OCI-LY7 (cell line): ENCODE measurements around the gene RPL26.

ENCODE experiments used
- CTCF ChIP-seq: fragments of 200-600 bp; sonication (generic); conservative IDR thresholded peaks from 2 replicates; pipeline ENCODE4 v1.5.1; 2014; ENCODE audit warnings: mild to moderate bottlenecking, antibody characterized with exemption, low read length, moderate library complexity, mixed read lengths
- EZH2phosphoT487 ChIP-seq: fragments of 200-600 bp; sonication (generic); IDR thresholded peaks from 2 replicates; pipeline ENCODE4 v1.6.1; 2018; ENCODE audit warnings: low read depth, borderline replicate concordance, mild to moderate bottlenecking, mixed run types, antibody characterized with exemption, low read length, moderate library complexity, mixed read lengths

GRCh38 chr17:8398980-8399379 is 16.0 kb upstream of the RPL26 start:
- TF ChIP-seq CTCF (no peak), EZH2phosphoT487 (no peak)
